Natural killer cell (primary cell): ENCODE results near the gene B3GALT6. TPM values are rescaled to one million over a fixed set of nuclear protein-coding genes. Genes with fewer than 3 reads are reported as not detected.

Source experiments
- ATAC-seq, 3 donors: fragments of 150-1000 bp in 2 of 3; fragments of 200-7000 bp in 1 of 3; cut with Tn5 transposase; 1 replicate in 1 of 3; 2 replicates in 2 of 3; pipeline ENCODE4 v1.10.0; 2021; ENCODE audit warnings: mild to moderate bottlenecking in 2 of 3, moderate library complexity in 2 of 3
- DNase-seq, 2 donors: peaks; one replicate each; pipeline versions ENCODE4 v3.0.0 to v3.0.0-alpha.2; 2013 to 2021; ENCODE audit warnings: mixed read lengths in 1 of 2
- H3K27ac ChIP-seq: one replicate; pipeline ENCODE4 v1.5.1; 2013; ENCODE audit warnings: mild to moderate bottlenecking, low read length
- H3K27me3 ChIP-seq: one replicate; pipeline ENCODE4 v1.6.1; 2013; ENCODE audit warnings: low read length; ENCODE audit not compliant: control insufficient read depth, insufficient read depth
- H3K36me3 ChIP-seq: one replicate; pipeline ENCODE4 v1.6.1; 2013; ENCODE audit warnings: low read length; ENCODE audit not compliant: control insufficient read depth, insufficient read depth
- H3K4me1 ChIP-seq: one replicate; pipeline ENCODE4 v1.6.1; 2013; ENCODE audit warnings: low read length; ENCODE audit not compliant: control insufficient read depth, insufficient read depth
- H3K4me3 ChIP-seq: one replicate; pipeline ENCODE4 v1.5.1; 2013; ENCODE audit warnings: low read length
- H3K9me3 ChIP-seq: one replicate; pipeline ENCODE4 v1.6.1; 2013; ENCODE audit warnings: low read length; ENCODE audit not compliant: control insufficient read depth, insufficient read depth
- H3K27ac Mint-ChIP-seq, 2 donors: one replicate each; pipeline ENCODE4 v1.8.0; 2022; ENCODE audit warnings: mild to moderate bottlenecking in 2 of 2, mixed read lengths in 2 of 2, moderate library complexity in 1 of 2
- H3K27me3 Mint-ChIP-seq, 2 donors: one replicate each; pipeline ENCODE4 v1.8.0; 2022; ENCODE audit warnings: low read depth in 2 of 2, mixed read lengths in 2 of 2
- H3K36me3 Mint-ChIP-seq: one replicate; pipeline ENCODE4 v1.8.0; 2022; ENCODE audit warnings: mixed read lengths
- H3K4me1 Mint-ChIP-seq, 2 donors: one replicate each; pipeline ENCODE4 v1.8.0; 2022; ENCODE audit warnings: mixed read lengths in 2 of 2
- H3K4me3 Mint-ChIP-seq: one replicate; pipeline ENCODE4 v1.8.0; 2022; ENCODE audit warnings: mild to moderate bottlenecking, moderate library complexity, mixed read lengths
- H3K9me3 Mint-ChIP-seq, 2 donors: one replicate each; pipeline ENCODE4 v1.8.0; 2022; ENCODE audit warnings: mixed read lengths in 2 of 2
- WGBS: methylation state at CpG from one replicate; pipeline ENCODE4 v1.1.7; 2013; ENCODE audit warnings: missing lambda C conversion rate; ENCODE audit not compliant: insufficient coverage; 5-methylcytosine and 5-hydroxymethylcytosine counted together
- intact Hi-C: fragments of 100-400 bp; cut with micrococcal nuclease; formaldehyde crosslinking; loops from one replicate; pipeline ENCODE4 v1.14.2; 2022
- total RNA-seq, 4 donors: library from RNA; stranded (reverse); fragments of 120-200 nt in 1 of 4; gene quantifications; one replicate each; pipeline versions ENCODE4 v1.2.3 to v1.2.4, GENCODE V29; 2013 to 2022
- TF ChIP-seq, protein P1 (sequence below): fragments of 200-600 bp; IDR thresholded peaks from one replicate; pipeline ENCODE4 v1.8.0; 2022; ENCODE audit warnings: antibody characterized with exemption

Gene B3GALT6
- total RNA-seq, 3 donors from 2014 or later (not counting 1 experiment from before 2014, with no cell fraction given), result 13.7 to 16.5 (median 16.3) TPM

DNA sequence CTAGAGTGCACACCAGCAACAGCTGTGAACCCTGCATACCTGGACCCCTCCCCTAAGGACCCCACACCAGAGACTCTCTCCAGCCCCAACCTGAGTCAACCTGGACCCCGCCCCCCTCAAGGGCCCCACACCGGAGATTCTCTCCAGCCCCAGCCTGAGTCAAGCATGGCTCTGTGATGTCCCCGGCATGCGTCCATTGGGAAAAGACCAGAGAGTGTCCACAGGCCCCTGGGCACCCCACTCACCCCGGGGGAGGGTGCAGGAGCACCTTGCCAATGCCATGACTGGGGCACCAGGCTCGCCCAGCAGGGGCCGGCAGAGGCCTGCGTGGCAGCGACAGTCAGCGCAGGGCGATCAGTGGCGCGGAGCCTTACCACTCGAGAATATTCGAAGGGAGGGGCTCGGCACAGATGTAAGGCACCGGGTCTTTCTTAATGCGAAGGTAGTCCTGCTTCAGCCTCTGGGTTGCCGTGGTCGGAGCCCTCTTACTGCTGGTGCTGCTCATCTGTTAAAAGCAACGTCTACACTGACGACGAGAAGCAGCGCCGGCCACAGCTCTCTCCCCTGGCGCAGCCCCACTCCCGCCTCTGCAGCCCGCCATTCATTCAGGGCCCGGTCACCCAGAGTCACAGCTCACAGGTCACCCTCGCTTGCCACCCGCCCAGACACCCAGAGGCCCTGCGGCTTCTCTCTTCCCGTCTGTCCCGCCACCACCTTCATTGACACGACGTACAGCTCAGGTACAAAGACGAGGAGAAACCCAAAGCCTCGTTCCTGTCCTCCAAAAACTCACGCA, 35.6 kb downstream of the B3GALT6 start:
- Histone ChIP-seq H3K4me1 (peaks cover 28% of the 10 kb centered on the region), H3K27ac (no peak overlapping the region), H3K27me3 (no peaks in the 10 kb centered on the region), H3K36me3 (peaks cover 15% of the 10 kb centered on the region), H3K9me3 (no peaks in the 10 kb centered on the region), H3K4me3 (no peak overlapping the region)
- H3K4me1 Mint-ChIP-seq, result peaks cover 25 to 44% of the 10 kb centered on the region in 2 donors
- TF ChIP-seq, protein P1, sequence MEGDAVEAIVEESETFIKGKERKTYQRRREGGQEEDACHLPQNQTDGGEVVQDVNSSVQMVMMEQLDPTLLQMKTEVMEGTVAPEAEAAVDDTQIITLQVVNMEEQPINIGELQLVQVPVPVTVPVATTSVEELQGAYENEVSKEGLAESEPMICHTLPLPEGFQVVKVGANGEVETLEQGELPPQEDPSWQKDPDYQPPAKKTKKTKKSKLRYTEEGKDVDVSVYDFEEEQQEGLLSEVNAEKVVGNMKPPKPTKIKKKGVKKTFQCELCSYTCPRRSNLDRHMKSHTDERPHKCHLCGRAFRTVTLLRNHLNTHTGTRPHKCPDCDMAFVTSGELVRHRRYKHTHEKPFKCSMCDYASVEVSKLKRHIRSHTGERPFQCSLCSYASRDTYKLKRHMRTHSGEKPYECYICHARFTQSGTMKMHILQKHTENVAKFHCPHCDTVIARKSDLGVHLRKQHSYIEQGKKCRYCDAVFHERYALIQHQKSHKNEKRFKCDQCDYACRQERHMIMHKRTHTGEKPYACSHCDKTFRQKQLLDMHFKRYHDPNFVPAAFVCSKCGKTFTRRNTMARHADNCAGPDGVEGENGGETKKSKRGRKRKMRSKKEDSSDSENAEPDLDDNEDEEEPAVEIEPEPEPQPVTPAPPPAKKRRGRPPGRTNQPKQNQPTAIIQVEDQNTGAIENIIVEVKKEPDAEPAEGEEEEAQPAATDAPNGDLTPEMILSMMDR, result no peak
- ATAC-seq, result no peak
- H3K27me3 Mint-ChIP-seq, result no peaks in the 10 kb centered on the region
- no peaks in the 10 kb centered on the region for H3K36me3 Mint-ChIP-seq
- WGBS, result 97% methylated on average over 39 of the region's 39 CpGs
- H3K27ac Mint-ChIP-seq, result peak overlapping the region in 1 of 2 donors; percentile 36
- H3K4me3 Mint-ChIP-seq, result no peak overlapping the region
- H3K9me3 Mint-ChIP-seq, result no peaks in the 10 kb centered on the region
- intact Hi-C loops, result no loop called here
- DNase-seq, result no peak

DNA sequence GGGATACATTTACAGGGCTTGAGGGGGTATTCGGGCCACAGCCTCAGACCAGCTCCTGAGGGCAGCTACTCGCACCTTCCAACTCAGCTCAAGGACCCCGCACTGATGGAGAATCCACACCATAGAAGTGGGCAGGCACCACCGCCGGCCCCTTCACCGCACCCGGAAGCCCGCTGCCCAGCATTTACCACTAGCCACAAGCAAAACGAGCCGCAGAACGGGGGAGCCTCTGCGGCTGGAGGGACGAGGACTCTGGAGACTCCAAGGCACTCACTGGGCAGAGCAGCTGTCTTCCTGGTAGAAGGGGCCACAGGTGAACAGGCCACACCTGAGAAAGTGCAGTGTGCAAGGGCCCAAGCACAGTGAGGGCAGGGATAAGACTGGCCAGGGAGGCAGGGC, 36.2 kb downstream of the B3GALT6 start:
- Histone ChIP-seq H3K27ac (no peak overlapping the region), H3K4me1 (peaks cover 33% of the 10 kb centered on the region), H3K4me3 (no peak overlapping the region), H3K36me3 (peaks cover 11% of the 10 kb centered on the region), H3K27me3 (no peaks in the 10 kb centered on the region), H3K9me3 (no peaks in the 10 kb centered on the region)
- Mint-ChIP-seq H3K27ac (peak overlapping the region in 1 of 2 donors; percentile 36), H3K36me3 (no peaks in the 10 kb centered on the region), H3K27me3 (no peaks in the 10 kb centered on the region), H3K4me3 (no peak overlapping the region), H3K4me1 (peaks cover 28 to 49% of the 10 kb centered on the region in 2 donors), H3K9me3 (no peaks in the 10 kb centered on the region)
- no peak for DNase-seq
- intact Hi-C loops, result no loop called here
- no peak for ATAC-seq
- TF ChIP-seq, protein P1, result no peak
- 96% methylated on average over 13 of the region's 13 CpGs for WGBS

DNA sequence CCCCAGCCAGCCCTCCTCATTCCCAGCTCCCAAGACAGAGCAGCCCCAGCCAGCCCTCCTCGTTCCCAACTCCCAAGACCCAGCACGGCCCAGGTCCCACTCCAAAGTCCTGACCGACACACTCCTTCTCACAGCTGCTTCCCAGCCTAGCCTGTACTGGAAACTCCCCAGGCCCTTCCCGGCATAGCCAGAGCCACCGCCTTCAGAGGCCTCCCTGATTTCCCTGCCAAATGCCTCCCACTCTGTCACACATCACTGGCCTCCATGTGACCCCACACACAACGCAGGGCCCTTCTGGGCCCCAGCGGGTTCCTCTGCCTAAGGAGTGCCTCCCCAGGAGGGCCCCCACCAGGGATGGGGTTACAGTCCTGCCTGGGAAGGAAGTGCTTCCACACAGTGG, 38.8 kb downstream of the B3GALT6 start:
- 91% methylated on average over 7 of the region's 7 CpGs for WGBS
- H3K4me1 ChIP-seq, result peaks cover 42% of the 10 kb centered on the region
- Mint-ChIP-seq H3K4me1 (peaks cover 28 to 49% of the 10 kb centered on the region in 2 donors), H3K36me3 (no peaks in the 10 kb centered on the region), H3K27me3 (no peaks in the 10 kb centered on the region), H3K4me3 (peak overlapping the region; percentile 84), H3K9me3 (no peaks in the 10 kb centered on the region), H3K27ac (peak overlapping the region; percentile 51 to 58)
- H3K27ac ChIP-seq, result no peak overlapping the region
- no peak overlapping the region for H3K4me3 ChIP-seq
- TF ChIP-seq, protein P1, result no peak
- no peak for DNase-seq
- H3K27me3 ChIP-seq, result no peaks in the 10 kb centered on the region
- ATAC-seq, result no peak
- intact Hi-C loops, result loop anchor here (5.0 kb wide), 2 partner anchors 36 to 154 kb away; partner anchors contain the start of genes ACAP3, C1orf159 and PUSL1
- no peaks in the 10 kb centered on the region for H3K9me3 ChIP-seq
- peaks cover 7% of the 10 kb centered on the region for H3K36me3 ChIP-seq
